Activated CD8-positive, alpha-beta memory T cell treated with anti-CD3 and anti-CD28 coated beads for 36 hours (primary cell): ENCODE measurements around the gene CCL1. TPM values are rescaled to one million over a fixed set of nuclear protein-coding genes. Genes with fewer than 3 reads are reported as not detected.

Experiments used
- CTCF ChIA-PET: fragments of 350-600 bp; sonication (Branson Sonifier 250); formaldehyde crosslinking; loops from one replicate; lab custom pipeline; 2021; ENCODE audit warnings: antibody characterized with exemption; lab: Charles Lee
- POLR2A ChIA-PET: fragments of 350-600 bp; sonication (Branson Sonifier 250); formaldehyde crosslinking; loops from one replicate; lab custom pipeline; 2021; ENCODE audit warnings: antibody characterized with exemption; lab: Charles Lee
- total RNA-seq, 2 experiments: library from RNA; stranded (reverse); gene quantifications; one replicate each; pipeline ENCODE4 v1.2.3, GENCODE V29; 2021

Gene CCL1
- 10 to 100 TPM; 20.3 to 21.9 TPM for total RNA-seq

- CTCF ChIA-PET = interaction anchor here (5.5 kb wide), 1 partner anchor 161 kb away, joined by 106 read pairs; no protein-coding TSS in a partner anchor
- POLR2A ChIA-PET = no interaction called here
Observed at GRCh38 chr17:34363183-34363661, at the start of gene CCL1. Gene CCL1, minus strand, starts transcription at chr17:34363233. Its CDS starts 72 bp downstream, at chr17:34363161.

- POLR2A ChIA-PET = no interaction called here
- CTCF ChIA-PET = interaction anchor here (1.7 kb wide), 1 partner anchor 8 kb away, joined by 6 read pairs; no protein-coding TSS in a partner anchor
Observed at GRCh38 chr17:34412534-34412933, 49.5 kb upstream of the CCL1 start.

- ChIA-PET CTCF (interaction anchor here (1.1 to 1.7 kb wide), 2 partner anchors 9 to 226 kb away, joined by 3 to 6 read pairs; no protein-coding TSS in a partner anchor), POLR2A (no interaction called here)
Observed at GRCh38 chr17:34411646-34412421, 48.8 kb upstream of the CCL1 start.

- ChIA-PET CTCF (no interaction called here), POLR2A (no interaction called here)
Observed at GRCh38 chr17:34409352-34409751, 46.3 kb upstream of the CCL1 start.

- CTCF ChIA-PET = no interaction called here
- POLR2A ChIA-PET = no interaction called here
Observed at GRCh38 chr17:34408439-34408838, 45.4 kb upstream of the CCL1 start.

GRCh38 chr17:34406226-34406625 is 43.2 kb upstream of the CCL1 start:
- POLR2A ChIA-PET = no interaction called here

GRCh38 chr17:34403006-34403405 is 40.0 kb upstream of the CCL1 start:
- ChIA-PET CTCF (no interaction called here), POLR2A (no interaction called here)

More at GRCh38 chr17:34406226-34406625, 43.2 kb upstream of the CCL1 start:
- CTCF ChIA-PET = no interaction called here

GRCh38 chr17:34401165-34401564 is 38.1 kb upstream of the CCL1 start:
- ChIA-PET CTCF (interaction anchor here (0.5 to 3.3 kb wide), 2 partner anchors 200 to 642 kb away, joined by 4 to 7 read pairs; no protein-coding TSS in a partner anchor), POLR2A (no interaction called here)

GRCh38 chr17:34400301-34400931 is 37.4 kb upstream of the CCL1 start:
- ChIA-PET POLR2A (no interaction called here), CTCF (interaction anchor here (3.3 kb wide), 1 partner anchor 199 kb away, joined by 7 read pairs; no protein-coding TSS in a partner anchor)

- ChIA-PET POLR2A (no interaction called here), CTCF (interaction anchor here (3.3 kb wide), 1 partner anchor 199 kb away, joined by 7 read pairs; no protein-coding TSS in a partner anchor)
Observed at GRCh38 chr17:34399725-34400124, 36.7 kb upstream of the CCL1 start.

GRCh38 chr17:34398990-34399389 is 36.0 kb upstream of the CCL1 start:
- ChIA-PET CTCF (interaction anchor here (1.2 to 3.3 kb wide), 2 partner anchors 75 to 198 kb away, joined by 3 to 7 read pairs; no protein-coding TSS in a partner anchor), POLR2A (no interaction called here)

- ChIA-PET POLR2A (no interaction called here), CTCF (no interaction called here)
Observed at GRCh38 chr17:34397265-34397664, 34.2 kb upstream of the CCL1 start.

GRCh38 chr17:34393401-34393800 is 30.4 kb upstream of the CCL1 start:
- POLR2A ChIA-PET = no interaction called here
- CTCF ChIA-PET = no interaction called here

GRCh38 chr17:34391241-34391640 is 28.2 kb upstream of the CCL1 start:
- POLR2A ChIA-PET = no interaction called here
- CTCF ChIA-PET = no interaction called here

- POLR2A ChIA-PET = no interaction called here
- CTCF ChIA-PET = no interaction called here
Observed at GRCh38 chr17:34390649-34391048, 27.6 kb upstream of the CCL1 start.

GRCh38 chr17:34389126-34389750 is 26.2 kb upstream of the CCL1 start:
- POLR2A ChIA-PET = interaction anchor here (0.6 kb wide), 1 partner anchor 220 kb away, joined by 4 read pairs; no protein-coding TSS in a partner anchor
- CTCF ChIA-PET = interaction anchor here (0.8 to 1.1 kb wide), 2 partner anchors 28 to 249 kb away, joined by 4 read pairs; no protein-coding TSS in a partner anchor

GRCh38 chr17:34387566-34387965 is 24.5 kb upstream of the CCL1 start:
- CTCF ChIA-PET = interaction anchor here (1.3 kb wide), 1 partner anchor 26 kb away, joined by 4 read pairs; no protein-coding TSS in a partner anchor
- POLR2A ChIA-PET = no interaction called here

- CTCF ChIA-PET = interaction anchor here (1.3 kb wide), 1 partner anchor 26 kb away, joined by 4 read pairs; no protein-coding TSS in a partner anchor
- POLR2A ChIA-PET = no interaction called here
Observed at GRCh38 chr17:34386697-34387550, 23.9 kb upstream of the CCL1 start.

GRCh38 chr17:34386343-34386696 is 23.3 kb upstream of the CCL1 start:
- POLR2A ChIA-PET = no interaction called here

More at GRCh38 chr17:34386343-34386696, 23.3 kb upstream of the CCL1 start:
- CTCF ChIA-PET = no interaction called here
